ENCODE results near the gene RIPK3. TPM values are rescaled to one million over a fixed set of nuclear protein-coding genes. Genes with fewer than 3 reads are reported as not detected.
A peak's percentile ranks its signal among the peaks of the same experiment; 100 is the strongest.
"Not testable (repeated sequence)": the region's sequence is repeated elsewhere in the genome, so short reads cannot be mapped to it uniquely, and the experiment has no call there.

RIPK3 gene
- polyA plus RNA-seq, 3 donors, result 2.3 to 3.6 (median 3.1) TPM

- DNase-seq (ENCODE audit: low read depth in 3 of 3, low spot score in 2 of 3), result no peak
These were observed 30.3 kb upstream of the RIPK3 start for GRCh38 chr14:24369907-24370687.

- DNase-seq (ENCODE audit: low read depth in 3 of 3, low spot score in 2 of 3), result no peak
These were observed 29.7 kb upstream of the RIPK3 start for GRCh38 chr14:24369463-24369862.

GRCh38 chr14:24368562-24369252 is 28.9 kb upstream of the RIPK3 start:
- DNase-seq (ENCODE audit: low read depth in 3 of 3, low spot score in 2 of 3), result peak in 2 of 3 donors; percentile 65 to 67

- DNase-seq (ENCODE audit: low read depth in 3 of 3, low spot score in 2 of 3), result no peak
These were observed 28.4 kb upstream of the RIPK3 start for GRCh38 chr14:24368212-24368561.

GRCh38 chr14:24367514-24368211 is 27.9 kb upstream of the RIPK3 start, which contains the start of gene NFATC4:
Gene NFATC4 (plus strand): TSS chr14:24368184. CDS start chr14:24368341, 157 bp downstream.
- DNase-seq (ENCODE audit: low read depth in 3 of 3, low spot score in 2 of 3), result peak; percentile 77 to 89 (median 86)

GRCh38 chr14:24366721-24367513 is 27.1 kb upstream of the RIPK3 start:
- DNase-seq (ENCODE audit: low read depth in 3 of 3, low spot score in 2 of 3), result peak; percentile 90 to 95 (median 94)

GRCh38 chr14:24366413-24366720 is 26.6 kb upstream of the RIPK3 start:
- peak in 1 of 3 donors; percentile 47 for DNase-seq (ENCODE audit: low read depth in 3 of 3, low spot score in 2 of 3)

GRCh38 chr14:24365600-24366412 is 26.0 kb upstream of the RIPK3 start:
- DNase-seq (ENCODE audit: low read depth in 3 of 3, low spot score in 2 of 3), result peak; percentile 74 to 81 (median 79)

GRCh38 chr14:24364841-24365240 is 25.1 kb upstream of the RIPK3 start:
- no peak for DNase-seq (ENCODE audit: low read depth in 3 of 3, low spot score in 2 of 3)

- DNase-seq (ENCODE audit: low read depth in 3 of 3, low spot score in 2 of 3), result no peak
These were observed 23.6 kb upstream of the RIPK3 start for GRCh38 chr14:24363401-24363800.

- DNase-seq (ENCODE audit: low read depth in 3 of 3, low spot score in 2 of 3), result no peak
These were observed 22.6 kb upstream of the RIPK3 start for GRCh38 chr14:24362241-24362960.

GRCh38 chr14:24361326-24361725 is 21.5 kb upstream of the RIPK3 start:
- DNase-seq (ENCODE audit: low read depth in 3 of 3, low spot score in 2 of 3), result no peak

- DNase-seq (ENCODE audit: low read depth in 3 of 3, low spot score in 2 of 3), result no peak
These were observed 20.5 kb upstream of the RIPK3 start for GRCh38 chr14:24360281-24360680.

GRCh38 chr14:24356208-24356607 is 16.4 kb upstream of the RIPK3 start:
- no peak for DNase-seq (ENCODE audit: low read depth in 3 of 3, low spot score in 2 of 3)

- no peak for DNase-seq (ENCODE audit: low read depth in 3 of 3, low spot score in 2 of 3)
These were observed 15.2 kb upstream of the RIPK3 start for GRCh38 chr14:24355009-24355408.

GRCh38 chr14:24354482-24354825 is 14.7 kb upstream of the RIPK3 start:
- not testable (repeated sequence) for DNase-seq (ENCODE audit: low read depth in 3 of 3, low spot score in 2 of 3)

GRCh38 chr14:24353559-24354481 is 14.0 kb upstream of the RIPK3 start:
- no peak for DNase-seq (ENCODE audit: low read depth in 3 of 3, low spot score in 2 of 3)

- DNase-seq (ENCODE audit: low read depth in 3 of 3, low spot score in 2 of 3), result no peak
These were observed 11.7 kb upstream of the RIPK3 start for GRCh38 chr14:24351517-24351916.
